ENCODE results near the gene MDM2. TPM values are rescaled to one million over a fixed set of nuclear protein-coding genes. Genes with fewer than 3 reads are reported as not detected.

Gene MDM2
- polyA plus RNA-seq, 1 of the 3 experiments (the other 2 are of a cell fraction), result 21.5 TPM

DNA sequence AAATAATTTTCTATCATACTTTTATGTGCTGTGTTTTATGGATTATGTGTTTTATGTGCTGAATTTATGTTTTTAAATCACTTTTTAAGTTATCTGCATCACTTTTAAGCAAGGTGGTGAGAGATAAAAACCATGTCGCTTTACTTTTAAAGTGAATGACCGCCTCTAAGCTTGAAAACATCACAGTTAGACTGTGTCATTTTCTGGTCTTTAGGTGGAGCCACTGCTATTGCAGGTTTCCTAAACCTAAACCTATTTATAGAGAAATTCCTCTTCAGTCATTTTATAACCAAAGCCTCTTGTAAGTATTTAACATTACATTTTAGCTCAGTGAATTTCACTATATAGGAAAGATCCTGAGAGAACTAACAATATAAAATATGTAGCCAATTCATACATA is 21.0 kb upstream of the MDM2 start:
- 95% methylated on average over 2 of the region's 2 CpGs for WGBS (ENCODE audit: low lambda C conversion rate)
- no peaks in the 10 kb centered on the region for H4K20me1 ChIP-seq (ENCODE audit: insufficient read depth)
- H3K79me2 ChIP-seq (ENCODE audit: insufficient read depth), result no peaks in the 10 kb centered on the region
- peak overlapping the region; percentile 68 for H2AFZ ChIP-seq (ENCODE audit: low read depth)
- no peaks in the 10 kb centered on the region for H3K9me3 ChIP-seq
- no peaks in the 10 kb centered on the region for H3K36me3 ChIP-seq (replicated peaks in 1 of 2; ENCODE audit: control insufficient read depth in 1 of 2, insufficient read depth in 2 of 2, low read length in 1 of 2)
- H3F3A ChIP-seq (replicated peaks; ENCODE audit: insufficient read depth), result peaks cover 7% of the 10 kb centered on the region
- H3K9me2 ChIP-seq, result no peaks in the 10 kb centered on the region
- H3K4me1 ChIP-seq (ENCODE audit: control insufficient read depth in 1 of 2, insufficient read depth in 2 of 2, low read depth in 1 of 2, low read length in 1 of 2), result no peaks in the 10 kb centered on the region
- no peak for DNase-seq
- CTCF ChIA-PET, result interaction anchor here (1.1 to 1.2 kb wide), 2 partner anchors 16 to 57 kb away, joined by 3 to 4 read pairs; no protein-coding TSS in a partner anchor
- no peaks in the 10 kb centered on the region for H3K27me3 ChIP-seq (ENCODE audit: insufficient read depth)
- no peak overlapping the region for H3K9ac ChIP-seq
- POLR2A ChIA-PET, result no interaction called here
- H3K4me2 ChIP-seq, result no peak overlapping the region
- peak; percentile 35 for TF ChIP-seq RAD21 (IDR thresholded peaks at IDR 0.05; ENCODE audit: low read length)
- no peak for TF ChIP-seq FOSL2 (IDR thresholded peaks at IDR 0.05; ENCODE audit: borderline replicate concordance, low read depth)
- TF ChIP-seq, protein P1, sequence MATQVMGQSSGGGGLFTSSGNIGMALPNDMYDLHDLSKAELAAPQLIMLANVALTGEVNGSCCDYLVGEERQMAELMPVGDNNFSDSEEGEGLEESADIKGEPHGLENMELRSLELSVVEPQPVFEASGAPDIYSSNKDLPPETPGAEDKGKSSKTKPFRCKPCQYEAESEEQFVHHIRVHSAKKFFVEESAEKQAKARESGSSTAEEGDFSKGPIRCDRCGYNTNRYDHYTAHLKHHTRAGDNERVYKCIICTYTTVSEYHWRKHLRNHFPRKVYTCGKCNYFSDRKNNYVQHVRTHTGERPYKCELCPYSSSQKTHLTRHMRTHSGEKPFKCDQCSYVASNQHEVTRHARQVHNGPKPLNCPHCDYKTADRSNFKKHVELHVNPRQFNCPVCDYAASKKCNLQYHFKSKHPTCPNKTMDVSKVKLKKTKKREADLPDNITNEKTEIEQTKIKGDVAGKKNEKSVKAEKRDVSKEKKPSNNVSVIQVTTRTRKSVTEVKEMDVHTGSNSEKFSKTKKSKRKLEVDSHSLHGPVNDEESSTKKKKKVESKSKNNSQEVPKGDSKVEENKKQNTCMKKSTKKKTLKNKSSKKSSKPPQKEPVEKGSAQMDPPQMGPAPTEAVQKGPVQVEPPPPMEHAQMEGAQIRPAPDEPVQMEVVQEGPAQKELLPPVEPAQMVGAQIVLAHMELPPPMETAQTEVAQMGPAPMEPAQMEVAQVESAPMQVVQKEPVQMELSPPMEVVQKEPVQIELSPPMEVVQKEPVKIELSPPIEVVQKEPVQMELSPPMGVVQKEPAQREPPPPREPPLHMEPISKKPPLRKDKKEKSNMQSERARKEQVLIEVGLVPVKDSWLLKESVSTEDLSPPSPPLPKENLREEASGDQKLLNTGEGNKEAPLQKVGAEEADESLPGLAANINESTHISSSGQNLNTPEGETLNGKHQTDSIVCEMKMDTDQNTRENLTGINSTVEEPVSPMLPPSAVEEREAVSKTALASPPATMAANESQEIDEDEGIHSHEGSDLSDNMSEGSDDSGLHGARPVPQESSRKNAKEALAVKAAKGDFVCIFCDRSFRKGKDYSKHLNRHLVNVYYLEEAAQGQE (IDR thresholded peaks at IDR 0.05; ENCODE audit: low read depth, low read length), result no peak
- peak overlapping the region in 1 of 2 experiments; percentile 5; a peak in 1 of 4 replicates for H3K27ac ChIP-seq (ENCODE audit: low read depth in 2 of 2, low read length in 1 of 2)
- H3K4me3 ChIP-seq (ENCODE audit: low read depth in 2 of 2, low read length in 1 of 2), result no peak overlapping the region; a peak in 1 of 4 replicates

DNA sequence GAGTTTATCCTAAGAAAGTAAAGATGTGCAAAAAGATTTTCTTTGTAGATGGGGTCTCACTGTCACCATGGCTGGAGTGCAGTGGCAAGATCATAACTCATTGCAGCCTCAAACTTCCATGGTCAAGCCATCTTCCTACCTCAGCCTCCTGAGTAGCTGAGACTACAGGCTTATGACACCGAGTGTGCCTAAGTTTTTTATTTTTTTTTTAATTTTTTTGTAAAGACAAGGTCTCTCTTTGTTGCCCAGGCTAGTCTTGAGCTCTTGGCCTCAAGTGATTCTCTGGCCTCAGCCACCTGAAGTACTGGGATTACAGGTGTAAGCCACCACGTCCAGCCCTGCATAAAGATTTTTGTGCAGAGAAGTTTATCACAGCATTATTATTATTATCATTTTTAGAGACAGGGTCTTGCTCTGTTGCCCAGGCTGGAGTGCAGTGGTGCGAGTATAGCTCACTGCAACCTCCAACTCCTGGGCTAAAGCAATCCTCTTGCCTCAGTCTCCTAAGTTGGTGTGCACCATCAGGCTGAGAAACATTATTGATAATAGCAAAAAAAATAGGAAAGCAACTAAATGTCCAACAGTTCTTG is 19.3 kb upstream of the MDM2 start:
- no peaks in the 10 kb centered on the region for H3K27me3 ChIP-seq (ENCODE audit: insufficient read depth)
- no peaks in the 10 kb centered on the region for H4K20me1 ChIP-seq (ENCODE audit: insufficient read depth)
- no peak overlapping the region for H2AFZ ChIP-seq (ENCODE audit: low read depth)
- no peaks in the 10 kb centered on the region for H3K36me3 ChIP-seq (replicated peaks in 1 of 2; ENCODE audit: control insufficient read depth in 1 of 2, insufficient read depth in 2 of 2, low read length in 1 of 2)
- no peak overlapping the region for H3K4me3 ChIP-seq (ENCODE audit: low read depth in 2 of 2, low read length in 1 of 2)
- H3K4me2 ChIP-seq, result no peak overlapping the region
- 83% methylated on average over 3 of the region's 3 CpGs for WGBS (ENCODE audit: low lambda C conversion rate)
- no peaks in the 10 kb centered on the region for H3K4me1 ChIP-seq (ENCODE audit: control insufficient read depth in 1 of 2, insufficient read depth in 2 of 2, low read depth in 1 of 2, low read length in 1 of 2)
- no peak for DNase-seq
- no peaks in the 10 kb centered on the region for H3K79me2 ChIP-seq (ENCODE audit: insufficient read depth)
- TF ChIP-seq CHD2 (IDR thresholded peaks at IDR 0.05; ENCODE audit: low read length, partially characterized antibody), result no peak
- TF ChIP-seq, protein P2, sequence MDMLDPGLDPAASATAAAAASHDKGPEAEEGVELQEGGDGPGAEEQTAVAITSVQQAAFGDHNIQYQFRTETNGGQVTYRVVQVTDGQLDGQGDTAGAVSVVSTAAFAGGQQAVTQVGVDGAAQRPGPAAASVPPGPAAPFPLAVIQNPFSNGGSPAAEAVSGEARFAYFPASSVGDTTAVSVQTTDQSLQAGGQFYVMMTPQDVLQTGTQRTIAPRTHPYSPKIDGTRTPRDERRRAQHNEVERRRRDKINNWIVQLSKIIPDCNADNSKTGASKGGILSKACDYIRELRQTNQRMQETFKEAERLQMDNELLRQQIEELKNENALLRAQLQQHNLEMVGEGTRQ (IDR thresholded peaks at IDR 0.05; ENCODE audit: borderline replicate concordance, low read depth, low read length), result no peak
- TF ChIP-seq, protein P3, sequence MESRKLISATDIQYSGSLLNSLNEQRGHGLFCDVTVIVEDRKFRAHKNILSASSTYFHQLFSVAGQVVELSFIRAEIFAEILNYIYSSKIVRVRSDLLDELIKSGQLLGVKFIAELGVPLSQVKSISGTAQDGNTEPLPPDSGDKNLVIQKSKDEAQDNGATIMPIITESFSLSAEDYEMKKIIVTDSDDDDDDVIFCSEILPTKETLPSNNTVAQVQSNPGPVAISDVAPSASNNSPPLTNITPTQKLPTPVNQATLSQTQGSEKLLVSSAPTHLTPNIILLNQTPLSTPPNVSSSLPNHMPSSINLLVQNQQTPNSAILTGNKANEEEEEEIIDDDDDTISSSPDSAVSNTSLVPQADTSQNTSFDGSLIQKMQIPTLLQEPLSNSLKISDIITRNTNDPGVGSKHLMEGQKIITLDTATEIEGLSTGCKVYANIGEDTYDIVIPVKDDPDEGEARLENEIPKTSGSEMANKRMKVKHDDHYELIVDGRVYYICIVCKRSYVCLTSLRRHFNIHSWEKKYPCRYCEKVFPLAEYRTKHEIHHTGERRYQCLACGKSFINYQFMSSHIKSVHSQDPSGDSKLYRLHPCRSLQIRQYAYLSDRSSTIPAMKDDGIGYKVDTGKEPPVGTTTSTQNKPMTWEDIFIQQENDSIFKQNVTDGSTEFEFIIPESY (IDR thresholded peaks at IDR 0.05; ENCODE audit: borderline replicate concordance, low read depth), result no peak
- no peak overlapping the region for H3K9ac ChIP-seq
- no peak overlapping the region for H3K27ac ChIP-seq (ENCODE audit: low read depth in 2 of 2, low read length in 1 of 2)
- no peaks in the 10 kb centered on the region for H3K9me3 ChIP-seq
- H3K9me2 ChIP-seq, result no peaks in the 10 kb centered on the region
- ChIA-PET POLR2A (interaction anchor here (0.6 kb wide), 1 partner anchor 20 kb away, joined by 4 read pairs; no protein-coding TSS in a partner anchor), CTCF (no interaction called here)
- H3F3A ChIP-seq (replicated peaks; ENCODE audit: insufficient read depth), result peaks cover 7% of the 10 kb centered on the region

Measured in SK-N-SH (cell line).